ENCODE results near the gene SPACA4. TPM values are rescaled to one million over a fixed set of nuclear protein-coding genes. Genes with fewer than 3 reads are reported as not detected.
"Not testable (repeated sequence)": the region's sequence is repeated elsewhere in the genome, so short reads cannot be mapped to it uniquely, and the experiment has no call there.

SPACA4 gene
- not detected for total RNA-seq
- long read RNA-seq: 0 reads

GRCh38 chr19:48606463-48607358 is at the start of gene SPACA4:
Gene SPACA4 (plus strand): TSS chr19:48606742. CDS start chr19:48606979, 237 bp downstream.
- intact Hi-C loops (cut with DNase I): no loop called here
- DNase-seq (no peak), ATAC-seq (ENCODE audit: poor library complexity) (no peak)

- no peak for ATAC-seq (ENCODE audit: poor library complexity)
- intact Hi-C loops (cut with DNase I): no loop called here
- no peak for DNase-seq
Observed at GRCh38 chr19:48556825-48557224, 49.7 kb upstream of the SPACA4 start.

GRCh38 chr19:48558018-48558684 is 48.4 kb upstream of the SPACA4 start:
- DNase-seq: peak; percentile 47
- peak; percentile 45 for ATAC-seq (ENCODE audit: poor library complexity)
- intact Hi-C loops (cut with DNase I): no loop called here

GRCh38 chr19:48560095-48560530 is 46.4 kb upstream of the SPACA4 start:
- ATAC-seq (ENCODE audit: poor library complexity): no peak
- intact Hi-C loops (cut with DNase I): no loop called here

GRCh38 chr19:48561412-48561811 is 45.1 kb upstream of the SPACA4 start:
- no peak for ATAC-seq (ENCODE audit: poor library complexity)
- intact Hi-C loops (cut with DNase I): no loop called here
- no peak for DNase-seq

More at GRCh38 chr19:48560095-48560530, 46.4 kb upstream of the SPACA4 start:
- DNase-seq: no peak

GRCh38 chr19:48565090-48565489 is 41.5 kb upstream of the SPACA4 start:
- intact Hi-C loops (cut with DNase I): no loop called here
- DNase-seq: no peak
- no peak for ATAC-seq (ENCODE audit: poor library complexity)

- intact Hi-C loops (cut with DNase I): no loop called here
- ATAC-seq (ENCODE audit: poor library complexity) (peak; percentile 98), DNase-seq (peak; percentile 93)
Observed at GRCh38 chr19:48568345-48568886, 38.1 kb upstream of the SPACA4 start.

- ATAC-seq (ENCODE audit: poor library complexity) (no peak), DNase-seq (no peak)
- intact Hi-C loops (cut with DNase I): no loop called here
Observed at GRCh38 chr19:48569814-48570213, 36.7 kb upstream of the SPACA4 start.

GRCh38 chr19:48571378-48572162 is 35.0 kb upstream of the SPACA4 start:
- DNase-seq (no peak), ATAC-seq (ENCODE audit: poor library complexity) (no peak)
- intact Hi-C loops (cut with DNase I): no loop called here

- DNase-seq: peak; percentile 47
- intact Hi-C loops (cut with DNase I): no loop called here
- peak; percentile 45 for ATAC-seq (ENCODE audit: poor library complexity)
Observed at GRCh38 chr19:48573163-48573505, 33.4 kb upstream of the SPACA4 start.

- DNase-seq (no peak), ATAC-seq (ENCODE audit: poor library complexity) (no peak)
- intact Hi-C loops (cut with DNase I): no loop called here
Observed at GRCh38 chr19:48575931-48576622, 30.5 kb upstream of the SPACA4 start.

GRCh38 chr19:48577908-48578307 is 28.6 kb upstream of the SPACA4 start:
- DNase-seq; ATAC-seq (ENCODE audit: poor library complexity); intact Hi-C loops (cut with DNase I): not testable (repeated sequence)

- intact Hi-C loops (cut with DNase I): no loop called here
Observed at GRCh38 chr19:48578891-48579290, 27.7 kb upstream of the SPACA4 start.

GRCh38 chr19:48582168-48582567 is 24.4 kb upstream of the SPACA4 start:
- DNase-seq (no peak), ATAC-seq (ENCODE audit: poor library complexity) (no peak)
- intact Hi-C loops (cut with DNase I): loop anchor here (5.0 kb wide), 1 partner anchor 75 kb away; no protein-coding TSS in a partner anchor

More at GRCh38 chr19:48578891-48579290, 27.7 kb upstream of the SPACA4 start:
- no peak for ATAC-seq (ENCODE audit: poor library complexity)
- DNase-seq: no peak

- DNase-seq (no peak), ATAC-seq (ENCODE audit: poor library complexity) (no peak)
- intact Hi-C loops (cut with DNase I): loop anchor here (5.0 kb wide), 1 partner anchor 95 kb away; no protein-coding TSS in a partner anchor
Observed at GRCh38 chr19:48587387-48587786, 19.2 kb upstream of the SPACA4 start.

GRCh38 chr19:48588670-48589401 is 17.7 kb upstream of the SPACA4 start:
- intact Hi-C loops (cut with DNase I): loop anchor here (5.0 kb wide), 1 partner anchor 97 kb away; no protein-coding TSS in a partner anchor
- ATAC-seq (ENCODE audit: poor library complexity): peak; percentile 92
- peak; percentile 97 for DNase-seq

GRCh38 chr19:48591021-48591420 is 15.5 kb upstream of the SPACA4 start:
- intact Hi-C loops (cut with DNase I): no loop called here

More at GRCh38 chr19:48591021-48591420, 15.5 kb upstream of the SPACA4 start:
- ATAC-seq (ENCODE audit: poor library complexity) (no peak), DNase-seq (no peak)
